LoVo (cell line): ENCODE data around the gene CCNL1.
"Not testable (repeated sequence)": the region's sequence is repeated elsewhere in the genome, so short reads cannot be mapped to it uniquely, and the experiment has no call there.

Source experiments
- DNase-seq: peaks from one replicate; pipeline ENCODE4 v3.0.0-alpha.2; 2016; ENCODE audit warnings: low spot score

CCNL1 gene

DNA sequence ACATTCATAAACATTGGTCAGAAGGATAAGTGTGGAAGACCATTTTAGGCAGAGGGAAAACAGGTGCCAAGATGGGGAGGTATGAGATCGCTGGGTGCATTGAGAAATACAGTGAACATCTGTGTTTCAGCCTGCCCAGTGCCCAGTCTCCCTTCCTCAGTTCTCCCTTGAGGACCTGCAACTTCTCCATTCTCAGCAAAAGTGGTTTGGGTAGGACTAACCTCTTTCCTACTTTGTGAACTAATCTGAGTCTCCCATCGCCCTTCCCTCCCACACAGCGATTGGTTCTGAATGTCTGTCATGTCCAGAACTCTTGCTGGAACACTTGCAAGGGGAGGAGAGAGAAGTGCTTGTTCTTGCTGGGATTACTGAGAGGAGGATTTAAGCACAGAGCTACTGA lies 10.9 kb upstream of the CCNL1 start:
- DNase-seq: no peak

DNA sequence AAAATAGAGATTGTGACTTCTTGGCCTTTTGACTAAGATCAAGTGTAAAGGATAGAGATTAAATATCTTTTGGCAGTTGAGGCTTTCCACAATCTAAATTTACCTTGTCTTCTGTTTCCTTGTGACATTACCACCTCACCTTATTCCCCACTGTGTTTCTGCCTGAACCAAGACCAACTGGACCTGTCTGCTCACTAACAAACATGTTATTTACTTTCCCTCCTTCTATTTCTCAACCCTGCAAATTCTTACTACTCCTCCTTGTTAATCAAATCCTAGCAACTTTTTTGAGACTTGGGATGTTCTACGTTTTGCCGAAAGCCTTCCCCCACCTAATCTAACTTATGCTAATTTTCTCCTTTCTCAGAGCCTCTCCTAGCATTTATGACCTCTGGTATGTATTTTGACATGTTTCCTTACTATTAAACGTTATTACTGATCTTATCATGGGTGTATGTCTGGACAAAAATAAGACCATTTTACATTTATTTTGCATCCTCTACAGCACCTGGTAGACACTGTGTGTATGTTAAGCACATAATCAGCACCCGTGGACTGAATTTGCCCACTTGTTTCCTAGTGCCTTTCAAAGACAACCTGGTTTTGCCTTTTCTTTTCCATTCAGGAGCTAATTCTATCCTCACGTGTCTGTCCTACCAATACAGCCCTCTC lies 7.6 kb upstream of the CCNL1 start:
- DNase-seq: no peak

DNA sequence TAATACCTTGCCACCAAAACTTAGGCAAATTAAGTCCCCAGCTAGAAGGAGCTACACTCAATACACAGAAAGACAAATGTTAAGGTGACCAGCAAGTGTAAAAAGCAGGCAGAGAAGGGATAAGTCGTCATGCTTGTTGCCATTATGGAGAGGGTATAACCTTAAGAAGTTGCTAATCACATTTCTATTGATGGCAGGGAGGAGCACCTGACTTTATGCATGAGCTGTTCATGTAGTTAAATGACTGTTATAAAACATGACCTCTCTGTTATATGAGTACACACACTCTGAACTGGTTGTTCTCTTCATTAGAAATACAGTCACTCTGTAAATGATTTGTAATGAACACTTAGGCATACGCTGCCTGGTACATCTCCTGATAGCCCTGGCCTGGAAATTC lies 6.6 kb upstream of the CCNL1 start:
- DNase-seq: no peak

DNA sequence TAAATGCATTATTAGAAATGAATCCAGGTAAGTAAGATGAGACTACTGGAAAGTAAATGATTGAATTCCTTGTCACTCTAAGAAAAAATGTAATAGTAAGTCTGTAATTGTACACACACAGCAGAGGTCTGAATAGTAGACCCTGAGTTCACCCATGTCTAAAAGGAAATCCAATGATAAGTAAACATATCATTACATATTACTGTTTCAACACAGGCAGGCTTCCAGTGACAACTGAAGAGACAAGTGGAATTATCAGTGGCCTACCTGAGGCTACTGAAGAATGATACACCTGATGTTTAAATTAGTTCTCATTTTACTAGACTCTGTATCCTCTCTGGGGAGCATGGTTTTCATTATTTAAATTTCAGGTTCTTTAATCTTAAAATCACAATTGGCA lies 6.2 kb upstream of the CCNL1 start:
- DNase-seq: no peak

DNA sequence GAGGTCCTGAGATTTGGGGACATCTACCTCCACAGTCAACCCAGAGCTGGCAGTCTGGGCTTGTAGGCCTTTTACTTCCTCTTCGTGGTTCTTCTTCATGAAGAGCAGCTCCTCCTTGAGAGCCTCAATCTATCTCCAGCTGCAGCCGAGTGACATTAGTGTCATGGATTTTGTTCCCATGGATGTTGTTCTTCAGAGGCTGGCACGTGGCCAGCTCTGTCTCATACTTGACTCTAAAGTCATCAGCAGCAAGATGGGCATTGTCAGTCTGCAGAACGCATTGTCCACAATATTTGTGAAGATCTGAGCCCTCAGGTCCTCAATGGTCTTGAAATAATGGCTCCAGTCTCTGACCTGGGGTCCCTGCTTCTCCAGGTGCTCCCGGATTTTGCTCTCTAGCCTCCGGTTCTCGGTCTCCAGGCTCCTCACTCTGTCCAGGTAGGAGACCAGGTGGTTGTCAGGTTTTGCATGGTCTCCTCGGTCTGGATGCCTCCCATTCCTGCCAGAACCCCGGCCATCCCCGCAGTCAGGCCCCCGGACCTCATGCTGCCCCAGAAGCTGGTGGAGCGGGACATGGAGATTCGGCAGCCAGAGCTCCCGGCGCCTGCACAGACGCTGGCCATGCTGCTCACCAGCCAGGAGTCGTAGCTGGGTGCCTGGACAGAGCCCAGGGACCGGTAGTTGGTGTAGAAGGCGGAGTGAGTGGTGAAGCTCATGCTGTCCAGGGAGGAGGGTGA lies 3.4 kb upstream of the CCNL1 start:
- DNase-seq: no peak

DNA sequence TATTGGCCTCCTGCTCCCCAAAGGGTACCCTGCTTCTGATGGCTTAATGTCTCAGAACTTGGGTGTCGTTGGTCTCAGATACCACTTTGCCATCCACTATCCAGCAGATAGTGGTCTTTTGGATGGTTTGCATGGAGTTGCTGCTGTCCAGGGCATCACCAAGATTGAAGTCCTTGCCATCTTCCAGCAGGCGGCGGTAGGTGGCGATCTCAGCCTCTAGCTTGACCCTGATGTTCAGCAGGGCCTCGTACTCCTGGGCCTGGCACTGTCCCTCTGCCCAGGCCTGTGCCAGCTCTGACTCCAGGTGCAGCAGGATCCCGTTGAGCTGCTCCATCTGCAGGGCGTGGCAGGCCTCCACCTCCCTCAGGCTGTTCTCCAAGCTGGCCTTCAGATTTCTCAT lies 2.7 kb upstream of the CCNL1 start:
- DNase-seq: not testable (repeated sequence)

DNA sequence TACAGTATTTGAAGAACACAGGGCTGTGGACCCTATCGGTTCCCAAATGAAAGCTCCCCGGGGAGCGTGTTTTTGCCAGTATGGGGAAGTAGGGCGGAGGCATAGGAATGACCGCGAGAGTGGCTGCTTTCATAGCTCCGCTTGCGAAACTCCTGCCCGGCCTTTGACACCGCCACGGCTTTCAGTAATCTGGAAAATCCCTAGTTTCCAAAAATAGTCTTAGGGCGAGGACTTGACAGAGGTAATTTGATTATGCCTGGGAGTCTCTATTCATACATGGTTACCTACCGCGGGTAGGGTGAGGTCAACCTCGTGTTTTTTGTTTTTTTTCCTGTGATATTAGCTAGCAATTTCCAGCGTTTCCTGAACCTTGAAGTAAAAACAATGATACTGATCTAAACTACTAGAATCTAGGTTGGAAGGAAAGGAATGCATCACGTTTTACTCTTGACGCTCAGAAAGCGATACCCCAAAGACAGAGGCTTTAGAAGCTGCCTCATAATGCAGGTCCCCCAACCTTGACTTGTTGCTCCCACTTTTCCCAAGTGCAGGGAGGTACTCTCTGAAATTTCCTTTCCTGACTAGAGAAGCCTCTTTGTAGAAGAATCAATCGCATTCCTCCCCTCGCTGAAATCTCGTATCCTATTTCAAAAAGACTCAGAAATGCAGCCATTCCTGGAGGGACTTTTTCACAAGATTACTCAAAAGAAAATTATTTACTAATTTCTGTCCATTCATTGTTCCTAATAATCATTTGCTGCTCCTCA lies 894 bp upstream of the CCNL1 start:
- DNase-seq: peak; percentile 82

DNA sequence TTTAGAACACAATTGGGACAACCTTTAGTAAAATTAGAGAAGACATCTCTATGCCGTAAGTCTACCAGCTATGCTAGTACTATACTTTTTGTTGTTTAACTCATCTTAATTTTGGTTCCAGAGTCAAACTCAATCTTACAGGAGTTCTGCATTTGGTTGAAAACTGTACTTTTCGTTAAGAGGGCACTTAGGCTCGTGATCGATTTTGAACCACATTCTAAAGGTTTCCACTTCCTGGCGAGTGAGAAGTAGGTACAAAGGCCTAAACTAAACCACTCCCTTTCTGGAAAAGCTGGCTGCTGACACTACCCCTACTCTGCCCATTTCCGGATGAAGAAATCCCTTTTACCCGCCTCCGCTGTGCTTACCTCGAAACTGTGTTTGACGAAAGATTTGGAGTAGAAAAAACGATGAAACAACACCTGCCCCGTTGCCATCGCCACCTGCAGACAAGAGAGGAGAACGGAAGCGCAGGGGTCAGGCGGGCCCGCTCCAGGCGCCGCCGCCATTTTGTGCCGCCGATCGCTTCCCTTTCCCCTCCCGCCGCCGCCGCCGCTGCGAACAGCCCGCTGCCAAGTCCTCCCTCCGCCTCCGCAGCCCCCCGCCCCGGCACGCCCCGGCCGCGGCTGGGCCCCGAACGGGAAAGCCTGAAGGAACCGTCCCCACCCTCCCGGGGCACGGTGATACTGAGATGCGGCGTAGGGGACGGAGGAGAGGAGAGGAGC lies 748 bp downstream of the CCNL1 start:
- peak; percentile 67 for DNase-seq

DNA sequence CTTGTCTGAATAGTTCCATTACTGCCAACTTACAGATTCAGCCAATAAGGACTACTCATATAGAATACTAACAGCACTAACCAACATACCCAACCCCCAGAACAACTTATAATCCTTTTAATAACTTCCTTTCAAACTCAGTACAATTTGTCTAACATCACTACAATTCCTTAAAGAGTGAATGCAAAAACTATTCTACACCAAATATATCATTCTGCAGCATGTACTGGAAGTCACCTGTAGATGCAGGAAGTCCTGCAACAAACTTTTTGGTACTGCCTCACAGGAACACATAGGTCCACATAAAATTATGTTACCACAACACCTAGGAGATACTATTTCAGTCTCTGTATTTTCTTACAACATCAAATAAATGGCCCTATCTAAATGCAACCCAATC lies 2.1 kb downstream of the CCNL1 start:
- DNase-seq: no peak

DNA sequence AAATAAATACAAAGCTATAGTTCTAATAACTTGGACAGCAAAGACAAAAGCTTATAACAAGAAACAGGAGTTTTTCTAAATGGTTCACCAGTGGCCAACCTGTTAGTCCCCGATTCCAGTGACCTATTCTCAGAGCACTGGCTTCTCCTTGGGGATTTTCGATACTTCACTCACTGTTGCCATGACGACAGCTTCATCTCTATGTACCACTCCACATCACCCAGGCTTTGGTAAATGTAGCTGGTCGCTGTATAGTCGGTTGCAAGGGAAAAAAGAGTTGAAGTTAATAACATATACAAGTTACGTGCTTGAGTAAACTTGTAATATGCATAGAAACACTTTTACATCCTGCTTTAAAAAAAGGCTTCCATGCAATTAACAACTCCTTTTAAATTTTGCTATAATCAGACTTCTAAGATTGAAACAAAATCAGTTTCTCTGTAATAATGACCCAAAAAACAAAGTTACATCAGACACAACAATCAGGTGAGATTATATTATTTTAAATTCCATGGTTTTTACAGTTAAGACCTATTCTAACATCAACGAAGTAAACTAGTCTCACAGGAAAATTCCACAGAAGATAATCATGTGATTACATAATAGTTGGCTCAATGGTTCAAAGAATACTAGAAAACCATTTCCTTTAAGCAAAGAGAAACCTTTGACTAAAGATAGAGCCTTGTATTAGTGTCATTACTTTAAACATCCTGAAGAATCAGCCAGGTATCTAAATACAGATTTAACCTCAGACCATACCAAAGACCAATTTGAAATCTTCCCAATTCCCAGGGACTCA lies 2.9 kb downstream of the CCNL1 start:
- no peak for DNase-seq

DNA sequence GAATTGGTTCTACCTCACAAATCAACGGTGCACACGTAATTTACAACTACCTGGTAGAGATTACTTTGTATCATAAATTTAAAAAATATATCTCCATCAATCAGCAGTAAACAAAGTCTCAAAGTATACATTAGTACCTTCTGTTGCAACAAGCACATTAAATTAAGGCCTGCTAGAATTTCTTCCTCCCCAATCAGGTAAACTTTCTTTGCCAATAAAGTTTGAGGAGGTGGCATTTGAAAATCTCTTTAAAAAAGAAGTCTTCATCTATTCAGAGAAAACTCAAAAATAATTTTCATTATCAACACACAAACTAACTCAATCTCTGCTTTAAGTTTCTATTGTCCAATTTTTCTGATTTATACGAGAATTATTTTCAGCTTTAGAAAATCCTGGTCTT lies 4.4 kb downstream of the CCNL1 start:
- no peak for DNase-seq

DNA sequence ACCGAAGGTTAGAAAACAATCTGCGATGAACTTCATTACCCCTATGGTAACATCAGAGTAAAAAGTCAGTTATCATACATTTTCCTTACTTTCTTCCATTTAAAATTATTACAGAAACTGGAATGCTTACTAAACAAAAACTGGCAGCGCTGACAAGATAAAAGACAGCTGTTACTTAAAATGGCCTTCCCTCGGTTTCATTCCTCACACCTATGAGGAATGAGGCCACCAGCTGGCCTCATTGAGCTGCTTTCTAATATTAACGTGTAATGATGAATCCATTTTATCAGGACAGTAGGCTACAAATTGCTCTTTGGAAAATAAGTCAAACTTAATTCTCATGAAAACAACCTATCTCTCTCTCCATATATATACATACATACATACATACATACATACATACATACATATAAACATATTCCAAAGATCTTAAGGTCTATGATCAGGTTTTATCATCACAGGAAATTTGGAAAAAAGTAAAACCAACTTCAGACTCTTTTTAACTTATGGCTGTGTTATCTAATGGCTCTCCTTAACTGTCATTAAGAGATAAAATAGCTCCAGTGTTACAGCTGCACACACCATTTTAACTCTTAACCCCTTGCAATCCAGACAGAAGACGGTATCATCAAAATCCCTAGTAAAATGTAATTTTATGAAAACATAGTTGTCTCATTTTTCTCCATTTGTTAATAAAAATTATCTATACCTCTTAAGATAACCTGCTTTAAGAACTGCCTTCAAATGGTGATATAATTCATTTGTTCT lies 5.2 kb downstream of the CCNL1 start:
- no peak for DNase-seq

DNA sequence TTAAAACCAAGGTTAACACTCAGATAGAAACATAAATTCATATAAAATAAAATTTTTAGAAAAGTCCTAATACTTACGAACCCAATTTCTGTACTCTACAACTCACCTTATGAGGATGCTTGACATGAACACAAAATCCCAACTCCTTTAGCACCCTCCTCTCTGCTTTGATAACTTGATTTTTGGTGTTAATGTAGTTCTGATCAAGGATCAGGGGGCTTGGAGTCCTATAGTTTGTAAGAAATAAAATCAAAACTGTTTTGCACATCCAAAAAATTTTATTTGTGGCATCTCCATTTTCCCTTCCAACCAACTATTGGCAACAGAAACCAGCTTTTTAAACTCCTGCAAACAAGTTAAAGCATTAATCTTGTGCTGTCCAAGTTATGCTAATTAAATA lies 7.0 kb downstream of the CCNL1 start:
- DNase-seq: no peak

DNA sequence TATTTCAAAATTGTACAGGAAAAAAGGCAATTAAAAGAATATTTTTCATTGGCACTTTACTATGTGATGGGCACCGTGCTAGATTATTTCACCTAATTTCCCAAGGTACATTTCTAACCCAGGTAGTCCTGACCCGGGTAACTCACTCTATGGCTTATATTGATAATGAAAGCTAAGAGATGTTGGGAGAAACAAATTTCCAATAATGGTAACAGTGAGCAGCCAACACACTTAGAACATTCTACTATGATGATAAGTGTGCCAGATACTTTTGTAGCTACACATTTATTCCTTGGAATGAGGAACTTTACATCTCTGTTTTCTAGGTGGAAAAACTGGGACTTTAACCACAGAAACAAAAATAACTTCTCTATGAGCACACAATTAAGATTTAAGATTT lies 7.5 kb downstream of the CCNL1 start:
- DNase-seq: no peak

DNA sequence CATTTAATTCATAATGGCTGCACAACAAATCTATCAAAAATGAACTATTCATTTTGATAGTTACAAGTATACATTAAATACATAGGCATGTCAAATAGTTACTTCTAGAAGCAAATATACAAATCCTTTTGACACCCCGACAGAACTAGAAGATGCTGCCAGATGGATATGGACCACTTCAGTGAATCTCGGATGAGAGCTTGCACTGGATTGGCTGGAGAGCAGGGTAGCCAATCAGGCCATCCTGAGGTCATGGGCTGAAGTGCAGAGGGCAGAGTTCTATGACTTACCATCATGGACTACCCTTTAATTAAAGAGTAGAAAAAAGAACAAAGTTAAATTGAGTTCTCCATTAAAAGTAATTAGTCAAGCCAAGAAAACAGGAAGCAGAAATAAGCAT lies 8.3 kb downstream of the CCNL1 start:
- no peak for DNase-seq

DNA sequence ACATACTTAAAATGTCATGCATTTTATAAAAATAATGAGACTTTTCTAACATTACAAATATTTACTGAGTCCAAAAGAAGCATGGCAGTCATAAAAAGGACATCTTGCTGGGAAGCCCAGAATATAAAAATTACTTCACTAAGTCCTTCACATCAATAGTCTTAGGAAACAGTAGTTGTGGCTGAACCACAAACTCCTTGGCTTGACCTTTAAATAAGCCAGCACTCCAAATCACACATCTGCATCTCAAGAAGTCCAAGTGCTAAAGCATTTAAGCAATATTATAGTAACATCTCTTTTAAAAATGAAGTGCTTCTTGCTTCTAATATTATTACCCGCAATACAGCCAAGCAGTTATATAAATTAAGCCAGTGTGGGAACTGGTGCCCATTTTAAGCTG lies 8.8 kb downstream of the CCNL1 start:
- DNase-seq: no peak

DNA sequence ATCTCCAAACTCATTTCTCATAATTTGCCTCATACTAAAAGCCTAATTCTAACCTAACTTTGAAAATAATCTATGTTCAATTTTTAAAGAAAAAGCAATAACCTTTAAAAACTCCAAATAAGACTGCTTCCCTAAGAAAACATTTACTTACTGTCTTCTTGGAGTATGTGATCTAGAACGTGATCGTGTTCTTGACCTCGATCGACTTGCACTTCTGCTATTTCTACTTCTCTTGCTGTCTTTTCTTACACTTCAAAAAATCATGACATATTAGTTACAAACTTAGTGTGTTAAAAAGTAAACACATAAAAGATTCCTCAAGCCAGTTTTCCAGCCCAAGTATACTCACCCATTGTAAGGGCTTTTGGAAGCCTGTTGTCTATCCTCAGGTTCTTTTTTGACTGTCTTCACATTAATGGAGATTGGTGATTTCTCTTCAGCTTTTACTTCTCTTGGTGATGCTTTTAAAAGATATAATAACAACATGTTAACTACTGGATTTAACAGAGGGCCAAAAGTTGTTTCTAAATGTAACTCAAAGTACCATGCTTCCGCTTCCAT lies 10.7 kb downstream of the CCNL1 start:
- DNase-seq: no peak

DNA sequence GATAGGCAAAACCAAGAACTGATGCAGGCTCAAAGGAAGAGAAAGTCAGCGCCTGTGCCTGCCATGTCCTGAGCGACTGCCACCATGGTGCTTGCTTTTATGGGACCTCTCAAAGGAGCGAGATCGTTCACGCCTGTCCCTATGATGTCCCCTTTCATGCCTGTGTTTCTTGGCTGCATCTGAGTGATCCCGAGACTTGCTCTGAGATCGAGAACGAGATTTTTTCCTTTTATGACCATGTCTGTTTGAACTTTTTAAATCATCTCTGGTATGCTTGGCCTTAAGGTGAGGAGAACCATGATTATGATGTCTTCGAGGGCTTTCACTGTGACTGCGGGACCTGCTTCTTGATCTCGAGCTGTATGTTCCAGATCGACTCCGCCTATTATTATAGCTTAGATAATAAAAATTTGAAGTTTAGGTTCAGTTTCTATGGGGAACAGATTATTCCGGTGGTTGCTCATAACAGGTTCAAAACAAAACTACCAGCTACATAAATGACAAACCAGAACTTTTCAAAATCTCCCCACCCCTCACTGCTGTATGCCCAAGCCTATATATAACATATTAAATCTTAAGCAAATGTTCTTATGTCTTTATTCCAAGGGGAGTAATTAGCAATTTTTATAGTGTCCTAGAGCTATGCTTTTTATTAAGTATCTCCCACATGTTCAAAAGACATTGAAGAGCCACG lies 11.6 kb downstream of the CCNL1 start:
- no peak for DNase-seq

DNA sequence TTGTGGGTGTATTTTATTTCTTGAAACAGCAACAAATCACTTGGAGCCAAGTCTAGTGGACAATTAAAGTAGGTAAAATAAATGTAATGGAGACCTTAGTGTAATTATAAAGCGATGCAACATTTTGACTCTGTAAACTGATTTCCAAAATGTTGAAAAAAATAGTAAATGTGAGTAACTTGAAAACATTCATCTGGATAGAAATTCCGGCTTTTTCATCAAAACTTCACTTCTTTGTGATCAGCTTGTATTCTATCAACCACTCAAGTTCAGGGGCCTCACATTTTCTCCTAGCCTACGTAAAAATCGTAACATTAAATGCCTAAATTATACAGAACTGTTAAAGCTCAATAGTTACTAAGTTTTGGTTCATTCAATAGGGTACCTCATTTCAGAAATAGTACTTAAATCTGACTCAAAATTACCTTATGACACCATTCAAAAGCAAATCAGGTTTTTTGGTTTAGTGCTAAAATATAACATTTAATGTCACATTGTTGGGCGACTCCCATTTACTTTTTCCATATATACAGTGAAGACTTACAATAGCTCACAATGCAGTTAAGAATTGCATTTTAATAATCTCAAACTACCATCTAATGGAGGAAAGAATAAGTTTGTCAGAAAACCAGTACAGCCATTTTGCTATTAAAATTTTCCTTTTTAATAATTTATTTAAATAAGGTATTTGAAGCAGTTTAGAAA lies 12.7 kb downstream of the CCNL1 start:
- DNase-seq: no peak
